PFSK-1 (cell line): ENCODE measurements around the gene GALNS. TPM values are rescaled to one million over a fixed set of nuclear protein-coding genes. Genes with fewer than 3 reads are reported as not detected.

Experiments
- FOXP2 ChIP-seq: optimal IDR thresholded peaks from 2 replicates; pipeline ENCODE3; 2011; ENCODE audit warnings: borderline replicate concordance, control low read depth, inconsistent platforms; ENCODE audit not compliant: insufficient read depth; ENCODE audit errors: extremely low read length, extremely low read depth
- POLR2AphosphoS5 ChIP-seq: IDR thresholded peaks from 2 replicates; pipeline ENCODE4 v1.6.1; 2012; ENCODE audit warnings: low read depth, mild to moderate bottlenecking, control low read depth, low read length, moderate library complexity
- SIN3A ChIP-seq: IDR thresholded peaks from 2 replicates; pipeline ENCODE4 v1.6.1; 2012; ENCODE audit warnings: mild to moderate bottlenecking, low read length, moderate library complexity, borderline replicate concordance; ENCODE audit not compliant: insufficient read depth
- TAF1 ChIP-seq: IDR thresholded peaks from 2 replicates; pipeline ENCODE4 v1.6.1; 2012; ENCODE audit warnings: low read length, control low read depth, borderline replicate concordance; ENCODE audit not compliant: insufficient read depth
- polyA plus RNA-seq: library from polyadenylated mRNA; unstranded; fragments of >200 nt; gene quantifications from one replicate; pipeline ENCODE4 v1.2.1, GENCODE V29; 2012; ENCODE audit warnings: low read depth, missing spikeins; ENCODE audit not compliant: insufficient read length
- TF ChIP-seq, protein P1 (sequence below), 2 experiments: IDR thresholded peaks; 2 replicates each; pipeline versions ENCODE4 v1.6.1 to v1.8.0; 2011 to 2012; ENCODE audit warnings: low read depth in 2 of 2, low read length in 2 of 2, control low read depth in 1 of 2, inconsistent platforms in 1 of 2, mild to moderate bottlenecking in 1 of 2, moderate library complexity in 1 of 2; ENCODE audit not compliant: insufficient read depth in 1 of 2

The GALNS gene
- polyA plus RNA-seq = 23.2 TPM

GRCh38 chr16:88856828-88857727 is at the start of gene GALNS, which contains the start of gene TRAPPC2L:
Gene GALNS (minus strand): TSS chr16:88856947. CDS start chr16:88856877, 70 bp downstream.
Gene TRAPPC2L (plus strand): TSS chr16:88857127. CDS start chr16:88857151, 24 bp downstream.
- TF ChIP-seq POLR2AphosphoS5 (peak; percentile 68; the same call in 1 of the 2 replicates), FOXP2 (peak; percentile 66), SIN3A (no peak), TAF1 (peak; percentile 78; the same call in 1 of the 2 replicates)
- TF ChIP-seq, protein P1, sequence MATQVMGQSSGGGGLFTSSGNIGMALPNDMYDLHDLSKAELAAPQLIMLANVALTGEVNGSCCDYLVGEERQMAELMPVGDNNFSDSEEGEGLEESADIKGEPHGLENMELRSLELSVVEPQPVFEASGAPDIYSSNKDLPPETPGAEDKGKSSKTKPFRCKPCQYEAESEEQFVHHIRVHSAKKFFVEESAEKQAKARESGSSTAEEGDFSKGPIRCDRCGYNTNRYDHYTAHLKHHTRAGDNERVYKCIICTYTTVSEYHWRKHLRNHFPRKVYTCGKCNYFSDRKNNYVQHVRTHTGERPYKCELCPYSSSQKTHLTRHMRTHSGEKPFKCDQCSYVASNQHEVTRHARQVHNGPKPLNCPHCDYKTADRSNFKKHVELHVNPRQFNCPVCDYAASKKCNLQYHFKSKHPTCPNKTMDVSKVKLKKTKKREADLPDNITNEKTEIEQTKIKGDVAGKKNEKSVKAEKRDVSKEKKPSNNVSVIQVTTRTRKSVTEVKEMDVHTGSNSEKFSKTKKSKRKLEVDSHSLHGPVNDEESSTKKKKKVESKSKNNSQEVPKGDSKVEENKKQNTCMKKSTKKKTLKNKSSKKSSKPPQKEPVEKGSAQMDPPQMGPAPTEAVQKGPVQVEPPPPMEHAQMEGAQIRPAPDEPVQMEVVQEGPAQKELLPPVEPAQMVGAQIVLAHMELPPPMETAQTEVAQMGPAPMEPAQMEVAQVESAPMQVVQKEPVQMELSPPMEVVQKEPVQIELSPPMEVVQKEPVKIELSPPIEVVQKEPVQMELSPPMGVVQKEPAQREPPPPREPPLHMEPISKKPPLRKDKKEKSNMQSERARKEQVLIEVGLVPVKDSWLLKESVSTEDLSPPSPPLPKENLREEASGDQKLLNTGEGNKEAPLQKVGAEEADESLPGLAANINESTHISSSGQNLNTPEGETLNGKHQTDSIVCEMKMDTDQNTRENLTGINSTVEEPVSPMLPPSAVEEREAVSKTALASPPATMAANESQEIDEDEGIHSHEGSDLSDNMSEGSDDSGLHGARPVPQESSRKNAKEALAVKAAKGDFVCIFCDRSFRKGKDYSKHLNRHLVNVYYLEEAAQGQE (IDR thresholded peaks at IDR 0.05; ENCODE audit: insufficient read depth in 1 of 2, low read depth in 2 of 2, low read length in 2 of 2) = no peak

- TF ChIP-seq FOXP2 = no peak
- TF ChIP-seq POLR2AphosphoS5 = no peak
- TF ChIP-seq TAF1 = no peak
- TF ChIP-seq, protein P1 (IDR thresholded peaks at IDR 0.05; ENCODE audit: insufficient read depth in 1 of 2, low read depth in 2 of 2, low read length in 2 of 2) = no peak
- TF ChIP-seq SIN3A = no peak
Measured at GRCh38 chr16:88906020-88906419, 49.3 kb upstream of the GALNS start.

- TF ChIP-seq POLR2AphosphoS5 = no peak
- TF ChIP-seq, protein P1 (IDR thresholded peaks at IDR 0.05; ENCODE audit: insufficient read depth in 1 of 2, low read depth in 2 of 2, low read length in 2 of 2) = no peak
- TF ChIP-seq TAF1 = no peak
Measured at GRCh38 chr16:88905563-88905962, 48.8 kb upstream of the GALNS start.

- TF ChIP-seq FOXP2 = no peak
- no peak for TF ChIP-seq SIN3A
- TF ChIP-seq POLR2AphosphoS5 = no peak
- TF ChIP-seq, protein P1 (IDR thresholded peaks at IDR 0.05; ENCODE audit: insufficient read depth in 1 of 2, low read depth in 2 of 2, low read length in 2 of 2) = no peak
- TF ChIP-seq TAF1 = no peak
Measured at GRCh38 chr16:88904676-88905365, 48.1 kb upstream of the GALNS start.
